HepG2 (cell line): ENCODE data around the gene MRPS10. TPM values are rescaled to one million over a fixed set of nuclear protein-coding genes. Genes with fewer than 3 reads are reported as not detected.

Source experiments
- ASH2L ChIP-seq: fragments of 300-600, 200-600 bp; sonication (generic); IDR thresholded peaks from 2 replicates; pipeline ENCODE4 v1.7.0; 2017; ENCODE audit warnings: low read depth, mild to moderate bottlenecking, moderate library complexity, mixed read lengths, low read length; ENCODE audit not compliant: insufficient read length
- CEBPG ChIP-seq: IDR thresholded peaks from 2 replicates; pipeline ENCODE4 v1.6.1; 2016
- EED ChIP-seq: sonication (generic); formaldehyde crosslinking; IDR thresholded peaks from 2 replicates; pipeline ENCODE4 v1.5.0; 2020; ENCODE audit warnings: mild to moderate bottlenecking, missing genetic modification reagents
- FOXA1 ChIP-seq, 2 experiments: fragments of 450-650 bp in 1 of 2; sonication (generic) in 1 of 2; formaldehyde crosslinking in 1 of 2; IDR thresholded peaks; 2 replicates each; pipeline versions ENCODE4 v1.4.0 to v1.6.1; 2016 to 2020; ENCODE audit warnings: missing genetic modification reagents in 1 of 2
- HNF4G ChIP-seq, 2 experiments: sonication (generic) in 1 of 2; formaldehyde crosslinking in 1 of 2; IDR thresholded peaks; 2 replicates each; pipeline versions ENCODE4 v1.4.0 to v1.6.1; 2011 to 2020; ENCODE audit warnings: borderline replicate concordance in 2 of 2, low read depth in 2 of 2, mild to moderate bottlenecking in 2 of 2, low read length in 1 of 2, missing genetic modification reagents in 1 of 2, moderate library complexity in 1 of 2
- HNRNPLL ChIP-seq: fragments of 200-400 bp; formaldehyde crosslinking; IDR thresholded peaks from 2 replicates; pipeline ENCODE4 v1.6.1; 2017; ENCODE audit warnings: mild to moderate bottlenecking, low read depth, low read length; ENCODE audit not compliant: poor library complexity, severe bottlenecking
- IKZF4 ChIP-seq: sonication (generic); formaldehyde crosslinking; IDR thresholded peaks from 2 replicates; pipeline ENCODE4 v1.5.1; 2020; ENCODE audit warnings: borderline replicate concordance, mild to moderate bottlenecking, low read depth, missing genetic modification reagents; ENCODE audit errors: not compliant biosample characterization
- MLLT10 ChIP-seq: sonication (generic); formaldehyde crosslinking; IDR thresholded peaks from 2 replicates; pipeline ENCODE4 v1.4.0; 2020; ENCODE audit warnings: missing genetic modification reagents
- PAF1 ChIP-seq: IDR thresholded peaks from 2 replicates; pipeline ENCODE4 v1.6.1; 2016; ENCODE audit warnings: missing genetic modification reagents, missing compliant biosample characterization
- PHF21A ChIP-seq: sonication (generic); formaldehyde crosslinking; IDR thresholded peaks from 2 replicates; pipeline ENCODE4 v1.5.0; 2020; ENCODE audit warnings: mild to moderate bottlenecking, missing genetic modification reagents
- STAT6 ChIP-seq: sonication (generic); formaldehyde crosslinking; IDR thresholded peaks from 2 replicates; pipeline ENCODE4 v1.4.0; 2020; ENCODE audit warnings: missing genetic modification reagents, mild to moderate bottlenecking, borderline replicate concordance
- TEAD2 ChIP-seq: sonication (generic); formaldehyde crosslinking; IDR thresholded peaks from 2 replicates; pipeline ENCODE4 v1.9.0; 2021; ENCODE audit warnings: missing genetic modification reagents
- ZBTB4 ChIP-seq: sonication (generic); formaldehyde crosslinking; IDR thresholded peaks from 2 replicates; pipeline ENCODE4 v1.4.0; 2020; ENCODE audit warnings: missing genetic modification reagents, mild to moderate bottlenecking, borderline replicate concordance
- ZNF274 ChIP-seq: sonication (generic); formaldehyde crosslinking; IDR thresholded peaks from 2 replicates; pipeline ENCODE4 v1.5.1; 2020; ENCODE audit warnings: mild to moderate bottlenecking, missing genetic modification reagents
- ZNF326 ChIP-seq: sonication (generic); formaldehyde crosslinking; IDR thresholded peaks from 2 replicates; pipeline ENCODE4 v1.4.0; 2020; ENCODE audit warnings: missing genetic modification reagents, borderline replicate concordance
- ZNF747 ChIP-seq: sonication (generic); formaldehyde crosslinking; IDR thresholded peaks from 2 replicates; pipeline ENCODE4 v1.8.1; 2023; ENCODE audit warnings: missing genetic modification reagents, mild to moderate bottlenecking, borderline replicate concordance
- ZNF75D ChIP-seq: sonication (generic); formaldehyde crosslinking; IDR thresholded peaks from 2 replicates; pipeline ENCODE4 v1.8.1; 2023; ENCODE audit warnings: missing genetic modification reagents, mild to moderate bottlenecking, borderline replicate concordance
- ZSCAN31 ChIP-seq: sonication (generic); formaldehyde crosslinking; IDR thresholded peaks from 2 replicates; pipeline ENCODE4 v1.5.0; 2020; ENCODE audit warnings: low read depth, mild to moderate bottlenecking, missing genetic modification reagents
- ZXDC ChIP-seq: sonication (generic); formaldehyde crosslinking; IDR thresholded peaks from 2 replicates; pipeline ENCODE4 v1.5.0; 2020; ENCODE audit warnings: mild to moderate bottlenecking, missing genetic modification reagents
- polyA plus RNA-seq, 8 experiments: library from polyadenylated mRNA; depleted of rRNA in 3 of 8; stranded (reverse) in 7 of 8; unstranded in 1 of 8; fragments of >200 nt; fragmentation: Illumina TruSeq in 4 of 8; extraction: Trizol in 4 of 8; gene quantifications; 2 replicates each; pipeline versions ENCODE4 v1.2.1 to v1.2.3, GENCODE V29; 2011 to 2016; ENCODE audit warnings: low read depth in 4 of 8, missing spikeins in 1 of 8, mixed read lengths in 1 of 8; ENCODE audit not compliant: insufficient read depth in 1 of 8
- total RNA-seq, 5 experiments: library from RNA; depleted of rRNA; stranded (reverse); fragments of >200 nt; fragmentation: Illumina TruSeq; extraction: Trizol; gene quantifications; 2 replicates each; pipeline ENCODE4 v1.2.3, GENCODE V29; 2016; ENCODE audit warnings: low read depth in 1 of 5

Gene MRPS10
- total and polyA plus RNA-seq, 2 of the 13 experiments (the other 11 are each of a cell fraction or from before 2014, with no cell fraction given), result 31.7 to 54.6 TPM

- TF ChIP-seq HNF4G (IDR thresholded peaks at IDR 0.05; ENCODE audit: borderline replicate concordance, low read depth, low read length) (no peak), HNF4G (CRISPR knock-in tag; IDR thresholded peaks at IDR 0.05; ENCODE audit: borderline replicate concordance, low read depth) (peak; percentile 43; the same call in 1 of the 2 replicates), PHF21A (CRISPR knock-in tag) (peak; percentile 85), ASH2L (peak; percentile 98), ZNF747 (CRISPR knock-in tag) (0 out of 2 replicates have a peak, but pooled peaks have one; percentile 21), ZNF326 (CRISPR knock-in tag) (no peak), MLLT10 (no peak), EED (CRISPR knock-in tag) (no peak), FOXA1 (IDR thresholded peaks at IDR 0.05) (no peak), FOXA1 (CRISPR knock-in tag; IDR thresholded peaks at IDR 0.05) (peak; percentile 16; the same call in 1 of the 2 replicates), STAT6 (no peak), ZXDC (no peak; the same call in 1 of the 2 replicates), CEBPG (peak; percentile 49; the same call in 1 of the 2 replicates), HNRNPLL (peak; percentile 58), IKZF4 (CRISPR knock-in tag) (no peak), ZNF75D (CRISPR knock-in tag) (no peak), TEAD2 (CRISPR knock-in tag) (no peak), ZBTB4 (CRISPR knock-in tag) (no peak; the same call in 1 of the 2 replicates), ZNF274 (CRISPR knock-in tag) (no peak), PAF1 (CRISPR knock-in tag) (no peak), ZSCAN31 (CRISPR knock-in tag) (no peak)
Observed at GRCh38 chr6:42217519-42218367, at the start of gene MRPS10 (continued).
